Dendritic cell treated with granulocyte-macrophage colony-stimulating factor and Interleukin-4, amounts not matched to agents 40 ng/mL and 50 ng/mL, for 4 days (primary cell): Measurements from ENCODE around the gene NOC2L.
"Not testable (repeated sequence)": the region's sequence is repeated elsewhere in the genome, so short reads cannot be mapped to it uniquely, and the experiment has no call there.

Source experiments
- H3K27ac Mint-ChIP-seq: one replicate; pipeline ENCODE4 v1.8.0; 2022; ENCODE audit warnings: mild to moderate bottlenecking, mixed read lengths
- H3K27me3 Mint-ChIP-seq: one replicate; pipeline ENCODE4 v1.8.0; 2022; ENCODE audit warnings: mild to moderate bottlenecking, mixed read lengths
- H3K36me3 Mint-ChIP-seq: one replicate; pipeline ENCODE4 v1.8.0; 2022; ENCODE audit warnings: low read depth, mixed read lengths
- H3K4me1 Mint-ChIP-seq: one replicate; pipeline ENCODE4 v1.8.0; 2022; ENCODE audit warnings: low read depth, mixed read lengths
- H3K4me3 Mint-ChIP-seq: one replicate; pipeline ENCODE4 v1.8.0; 2022; ENCODE audit warnings: mild to moderate bottlenecking, moderate library complexity, mixed read lengths
- H3K9me3 Mint-ChIP-seq: one replicate; pipeline ENCODE4 v1.8.0; 2022; ENCODE audit warnings: mixed read lengths
- intact Hi-C: fragments of 100-400 bp; cut with micrococcal nuclease; formaldehyde crosslinking; loops from one replicate; pipeline ENCODE4 v1.15.0; 2022

NOC2L gene

GRCh38 chr1:904310-904950 is 54.6 kb downstream of the NOC2L start:
- Mint-ChIP-seq H3K36me3 (no peaks in the 10 kb centered on the region), H3K9me3 (no peaks in the 10 kb centered on the region), H3K4me1 (peaks cover 43% of the 10 kb centered on the region), H3K27ac (peak overlapping the region; percentile 66), H3K4me3 (peak overlapping the region; percentile 80), H3K27me3 (peaks cover 57% of the 10 kb centered on the region)
- intact Hi-C loops: loop anchor here (1.0 kb wide), 1 partner anchor 72 kb away; no protein-coding TSS in a partner anchor

GRCh38 chr1:903721-904271 is 55.3 kb downstream of the NOC2L start:
- no peaks in the 10 kb centered on the region for H3K9me3 Mint-ChIP-seq
- intact Hi-C loops: loop anchor here (1.0 kb wide), 1 partner anchor 73 kb away; no protein-coding TSS in a partner anchor

GRCh38 chr1:903305-903704 is 55.8 kb downstream of the NOC2L start:
- Mint-ChIP-seq H3K36me3 (no peaks in the 10 kb centered on the region), H3K27ac (no peak overlapping the region), H3K4me1 (peaks cover 47% of the 10 kb centered on the region), H3K27me3 (peaks cover 69% of the 10 kb centered on the region), H3K4me3 (no peak overlapping the region), H3K9me3 (no peaks in the 10 kb centered on the region)
- intact Hi-C loops: no loop called here

More at GRCh38 chr1:903721-904271, 55.3 kb downstream of the NOC2L start:
- Mint-ChIP-seq H3K27ac (no peak overlapping the region), H3K36me3 (no peaks in the 10 kb centered on the region), H3K4me1 (peaks cover 44% of the 10 kb centered on the region), H3K4me3 (peak overlapping the region; percentile 54), H3K27me3 (peaks cover 64% of the 10 kb centered on the region)

- Mint-ChIP-seq H3K27ac (no peak overlapping the region), H3K36me3 (no peaks in the 10 kb centered on the region), H3K4me3 (no peak overlapping the region), H3K27me3 (peaks cover 69% of the 10 kb centered on the region), H3K9me3 (no peaks in the 10 kb centered on the region), H3K4me1 (peaks cover 47% of the 10 kb centered on the region)
- intact Hi-C loops: no loop called here
These were observed 56.3 kb downstream of the NOC2L start for GRCh38 chr1:902802-903201.

- Mint-ChIP-seq H3K4me3 (no peak overlapping the region), H3K27me3 (peaks cover 77% of the 10 kb centered on the region), H3K27ac (no peak overlapping the region), H3K36me3 (no peaks in the 10 kb centered on the region), H3K9me3 (no peaks in the 10 kb centered on the region), H3K4me1 (peaks cover 42% of the 10 kb centered on the region)
- intact Hi-C loops: no loop called here
These were observed 57.8 kb downstream of the NOC2L start for GRCh38 chr1:901108-901859.

GRCh38 chr1:899636-900317 is 59.3 kb downstream of the NOC2L start:
- peaks cover 75% of the 10 kb centered on the region for H3K27me3 Mint-ChIP-seq
- no peak overlapping the region for H3K4me3 Mint-ChIP-seq
- H3K27ac Mint-ChIP-seq: no peak overlapping the region
- H3K36me3 Mint-ChIP-seq: no peaks in the 10 kb centered on the region
- intact Hi-C loops: no loop called here
- H3K4me1 Mint-ChIP-seq: peaks cover 27% of the 10 kb centered on the region
- no peaks in the 10 kb centered on the region for H3K9me3 Mint-ChIP-seq

GRCh38 chr1:897951-898350 is 61.1 kb downstream of the NOC2L start:
- H3K9me3 Mint-ChIP-seq, intact Hi-C loops, H3K36me3 Mint-ChIP-seq, H3K27ac Mint-ChIP-seq, H3K4me3 Mint-ChIP-seq: not testable (repeated sequence)
- peaks cover 21% of the 10 kb centered on the region for H3K4me1 Mint-ChIP-seq
- peaks cover 62% of the 10 kb centered on the region for H3K27me3 Mint-ChIP-seq

- no peaks in the 10 kb centered on the region for H3K36me3 Mint-ChIP-seq
- no peak overlapping the region for H3K27ac Mint-ChIP-seq
- H3K4me3 Mint-ChIP-seq: no peak overlapping the region
- no peaks in the 10 kb centered on the region for H3K9me3 Mint-ChIP-seq
- intact Hi-C loops: no loop called here
- H3K27me3 Mint-ChIP-seq: peaks cover 58% of the 10 kb centered on the region
- peaks cover 21% of the 10 kb centered on the region for H3K4me1 Mint-ChIP-seq
These were observed 61.8 kb downstream of the NOC2L start for GRCh38 chr1:897226-897625.
